ENCODE measurements around the gene KLHDC10.

KLHDC10 gene

GRCh38 chr7:130113887-130114286 is 43.6 kb downstream of the KLHDC10 start:
- Histone ChIP-seq H3K79me1 (ENCODE audit: low read length) (no peaks in the 10 kb centered on the region), H3K56ac (ENCODE audit: low read length) (no peak overlapping the region), H3K27me3 (ENCODE audit: insufficient read depth, low read length, poor library complexity) (no peaks in the 10 kb centered on the region), H3K18ac (ENCODE audit: low read length) (no peak overlapping the region), H4K5ac (ENCODE audit: low read length) (no peak overlapping the region), H3K4me3 (ENCODE audit: low read length) (no peak overlapping the region), H2BK120ac (ENCODE audit: low read depth, low read length) (no peak overlapping the region), H2BK15ac (replicated peaks; ENCODE audit: low read depth) (no peak overlapping the region), H2AK5ac (ENCODE audit: low read length) (no peak overlapping the region), H3K36me3 (ENCODE audit: control insufficient read depth, insufficient read depth, low read length) (no peaks in the 10 kb centered on the region), H3K27ac (ENCODE audit: low read depth, low read length) (no peak overlapping the region), H3K79me2 (ENCODE audit: control insufficient read depth, insufficient read depth, low read length) (no peaks in the 10 kb centered on the region), H4K8ac (ENCODE audit: low read depth, low read length) (no peak overlapping the region), H3K9ac (ENCODE audit: low read length) (no peak overlapping the region), H3K4ac (ENCODE audit: low read depth, low read length) (no peak overlapping the region), H3K23ac (ENCODE audit: low read length) (no peak overlapping the region), H3K4me1 (ENCODE audit: control insufficient read depth, low read depth, low read length) (no peaks in the 10 kb centered on the region), H2BK5ac (ENCODE audit: low read length) (no peak overlapping the region), H3K4me2 (ENCODE audit: low read length) (no peak overlapping the region)
- WGBS (ENCODE audit: extremely low coverage, insufficient coverage, low lambda C conversion rate) = no CpG with 5 or more reads among the region's 4 CpGs
- no peak for DNase-seq

- H3K79me1 ChIP-seq (ENCODE audit: low read length) = no peaks in the 10 kb centered on the region
- no peak overlapping the region for H3K4me2 ChIP-seq (ENCODE audit: low read length)
- no peak for DNase-seq
- H3K23ac ChIP-seq (ENCODE audit: low read length) = no peak overlapping the region
- H2BK5ac ChIP-seq (ENCODE audit: low read length) = no peak overlapping the region
- H2BK15ac ChIP-seq (replicated peaks; ENCODE audit: low read depth) = no peak overlapping the region
- no peak overlapping the region for H2BK120ac ChIP-seq (ENCODE audit: low read depth, low read length)
- H3K4ac ChIP-seq (ENCODE audit: low read depth, low read length) = no peak overlapping the region
- H3K79me2 ChIP-seq (ENCODE audit: control insufficient read depth, insufficient read depth, low read length) = no peaks in the 10 kb centered on the region
- H3K27ac ChIP-seq (ENCODE audit: low read depth, low read length) = no peak overlapping the region
- no peak overlapping the region for H3K18ac ChIP-seq (ENCODE audit: low read length)
- H4K5ac ChIP-seq (ENCODE audit: low read length) = no peak overlapping the region
- H3K56ac ChIP-seq (ENCODE audit: low read length) = no peak overlapping the region
- no peak overlapping the region for H2AK5ac ChIP-seq (ENCODE audit: low read length)
- no peaks in the 10 kb centered on the region for H3K36me3 ChIP-seq (ENCODE audit: control insufficient read depth, insufficient read depth, low read length)
- H3K27me3 ChIP-seq (ENCODE audit: insufficient read depth, low read length, poor library complexity) = no peaks in the 10 kb centered on the region
- H4K8ac ChIP-seq (ENCODE audit: low read depth, low read length) = no peak overlapping the region
- H3K4me1 ChIP-seq (ENCODE audit: control insufficient read depth, low read depth, low read length) = no peaks in the 10 kb centered on the region
- no peak overlapping the region for H3K9ac ChIP-seq (ENCODE audit: low read length)
- no peak overlapping the region for H3K4me3 ChIP-seq (ENCODE audit: low read length)
Measured at GRCh38 chr7:130114374-130114773, 44.0 kb downstream of the KLHDC10 start.

GRCh38 chr7:130114776-130115175 is 44.4 kb downstream of the KLHDC10 start:
- H3K9ac ChIP-seq (ENCODE audit: low read length) = no peak overlapping the region
- H3K79me1 ChIP-seq (ENCODE audit: low read length) = no peaks in the 10 kb centered on the region
- H2BK120ac ChIP-seq (ENCODE audit: low read depth, low read length) = no peak overlapping the region
- no peaks in the 10 kb centered on the region for H3K27me3 ChIP-seq (ENCODE audit: insufficient read depth, low read length, poor library complexity)
- no peak overlapping the region for H3K23ac ChIP-seq (ENCODE audit: low read length)
- no peak overlapping the region for H2BK5ac ChIP-seq (ENCODE audit: low read length)
- H3K4me2 ChIP-seq (ENCODE audit: low read length) = no peak overlapping the region
- H3K36me3 ChIP-seq (ENCODE audit: control insufficient read depth, insufficient read depth, low read length) = no peaks in the 10 kb centered on the region
- H4K8ac ChIP-seq (ENCODE audit: low read depth, low read length) = no peak overlapping the region
- DNase-seq = no peak
- no peaks in the 10 kb centered on the region for H3K4me1 ChIP-seq (ENCODE audit: control insufficient read depth, low read depth, low read length)
- no peak overlapping the region for H3K27ac ChIP-seq (ENCODE audit: low read depth, low read length)
- H3K18ac ChIP-seq (ENCODE audit: low read length) = no peak overlapping the region
- H4K5ac ChIP-seq (ENCODE audit: low read length) = no peak overlapping the region
- H3K56ac ChIP-seq (ENCODE audit: low read length) = no peak overlapping the region
- H2AK5ac ChIP-seq (ENCODE audit: low read length) = no peak overlapping the region
- H3K79me2 ChIP-seq (ENCODE audit: control insufficient read depth, insufficient read depth, low read length) = no peaks in the 10 kb centered on the region
- no peak overlapping the region for H3K4ac ChIP-seq (ENCODE audit: low read depth, low read length)
- H2BK15ac ChIP-seq (replicated peaks; ENCODE audit: low read depth) = no peak overlapping the region
- WGBS (ENCODE audit: extremely low coverage, insufficient coverage, low lambda C conversion rate) = no CpG with 5 or more reads among the region's 2 CpGs
- no peak overlapping the region for H3K4me3 ChIP-seq (ENCODE audit: low read length)

- Histone ChIP-seq H3K27me3 (ENCODE audit: insufficient read depth, low read length, poor library complexity) (no peaks in the 10 kb centered on the region), H3K27ac (ENCODE audit: low read depth, low read length) (no peak overlapping the region), H4K5ac (ENCODE audit: low read length) (no peak overlapping the region), H3K4ac (ENCODE audit: low read depth, low read length) (no peak overlapping the region), H3K4me3 (ENCODE audit: low read length) (no peak overlapping the region), H2AK5ac (ENCODE audit: low read length) (no peak overlapping the region), H2BK15ac (replicated peaks; ENCODE audit: low read depth) (no peak overlapping the region), H4K8ac (ENCODE audit: low read depth, low read length) (no peak overlapping the region), H3K79me2 (ENCODE audit: control insufficient read depth, insufficient read depth, low read length) (no peaks in the 10 kb centered on the region), H2BK5ac (ENCODE audit: low read length) (no peak overlapping the region), H3K36me3 (ENCODE audit: control insufficient read depth, insufficient read depth, low read length) (peaks cover 3% of the 10 kb centered on the region), H3K79me1 (ENCODE audit: low read length) (no peaks in the 10 kb centered on the region), H2BK120ac (ENCODE audit: low read depth, low read length) (no peak overlapping the region), H3K56ac (ENCODE audit: low read length) (no peak overlapping the region), H3K4me1 (ENCODE audit: control insufficient read depth, low read depth, low read length) (no peaks in the 10 kb centered on the region), H3K9ac (ENCODE audit: low read length) (no peak overlapping the region), H3K23ac (ENCODE audit: low read length) (no peak overlapping the region), H3K4me2 (ENCODE audit: low read length) (no peak overlapping the region), H3K18ac (ENCODE audit: low read length) (no peak overlapping the region)
- no peak for DNase-seq
- no CpG with 5 or more reads among the region's 5 CpGs for WGBS (ENCODE audit: extremely low coverage, insufficient coverage, low lambda C conversion rate)
Measured at GRCh38 chr7:130118294-130118693, 48.0 kb downstream of the KLHDC10 start.

GRCh38 chr7:130118801-130119200 is 48.5 kb downstream of the KLHDC10 start:
- H2BK15ac ChIP-seq (replicated peaks; ENCODE audit: low read depth) = no peak overlapping the region
- no peak overlapping the region for H3K18ac ChIP-seq (ENCODE audit: low read length)
- no peak overlapping the region for H2AK5ac ChIP-seq (ENCODE audit: low read length)
- no peak overlapping the region for H3K56ac ChIP-seq (ENCODE audit: low read length)
- H3K23ac ChIP-seq (ENCODE audit: low read length) = no peak overlapping the region
- DNase-seq = no peak
- H3K79me1 ChIP-seq (ENCODE audit: low read length) = no peaks in the 10 kb centered on the region
- H4K5ac ChIP-seq (ENCODE audit: low read length) = no peak overlapping the region
- no peak overlapping the region for H3K27ac ChIP-seq (ENCODE audit: low read depth, low read length)
- H3K9ac ChIP-seq (ENCODE audit: low read length) = no peak overlapping the region
- H2BK120ac ChIP-seq (ENCODE audit: low read depth, low read length) = no peak overlapping the region
- H3K4me3 ChIP-seq (ENCODE audit: low read length) = no peak overlapping the region
- no peak overlapping the region for H4K8ac ChIP-seq (ENCODE audit: low read depth, low read length)
- no peaks in the 10 kb centered on the region for H3K79me2 ChIP-seq (ENCODE audit: control insufficient read depth, insufficient read depth, low read length)
- H3K4me1 ChIP-seq (ENCODE audit: control insufficient read depth, low read depth, low read length) = no peaks in the 10 kb centered on the region
- H2BK5ac ChIP-seq (ENCODE audit: low read length) = no peak overlapping the region
- no peak overlapping the region for H3K4me2 ChIP-seq (ENCODE audit: low read length)
- H3K4ac ChIP-seq (ENCODE audit: low read depth, low read length) = no peak overlapping the region
- WGBS (ENCODE audit: extremely low coverage, insufficient coverage, low lambda C conversion rate) = no CpG with 5 or more reads among the region's 4 CpGs
- no peaks in the 10 kb centered on the region for H3K27me3 ChIP-seq (ENCODE audit: insufficient read depth, low read length, poor library complexity)
- H3K36me3 ChIP-seq (ENCODE audit: control insufficient read depth, insufficient read depth, low read length) = peaks cover 3% of the 10 kb centered on the region

GRCh38 chr7:130123501-130123900 is 53.2 kb downstream of the KLHDC10 start:
- Histone ChIP-seq H3K27me3 (ENCODE audit: insufficient read depth, low read length, poor library complexity) (no peaks in the 10 kb centered on the region), H3K4me1 (ENCODE audit: control insufficient read depth, low read depth, low read length) (no peaks in the 10 kb centered on the region), H3K23ac (ENCODE audit: low read length) (no peak overlapping the region), H2AK5ac (ENCODE audit: low read length) (no peak overlapping the region), H3K18ac (ENCODE audit: low read length) (no peak overlapping the region), H3K56ac (ENCODE audit: low read length) (no peak overlapping the region), H2BK120ac (ENCODE audit: low read depth, low read length) (no peak overlapping the region), H3K9ac (ENCODE audit: low read length) (no peak overlapping the region), H3K79me2 (ENCODE audit: control insufficient read depth, insufficient read depth, low read length) (no peaks in the 10 kb centered on the region), H3K4me3 (ENCODE audit: low read length) (no peak overlapping the region), H2BK5ac (ENCODE audit: low read length) (no peak overlapping the region), H3K27ac (ENCODE audit: low read depth, low read length) (no peak overlapping the region), H4K8ac (ENCODE audit: low read depth, low read length) (no peak overlapping the region), H3K79me1 (ENCODE audit: low read length) (no peaks in the 10 kb centered on the region), H3K4ac (ENCODE audit: low read depth, low read length) (no peak overlapping the region), H3K36me3 (ENCODE audit: control insufficient read depth, insufficient read depth, low read length) (peaks cover 5% of the 10 kb centered on the region), H4K5ac (ENCODE audit: low read length) (no peak overlapping the region), H2BK15ac (replicated peaks; ENCODE audit: low read depth) (no peak overlapping the region), H3K4me2 (ENCODE audit: low read length) (no peak overlapping the region)
- DNase-seq = no peak
